ENCODE results near the gene ALDH18A1. TPM values are rescaled to one million over a fixed set of nuclear protein-coding genes. Genes with fewer than 3 reads are reported as not detected.

The ALDH18A1 gene
- total and polyA plus RNA-seq, 2 donors (not counting 1 experiment from before 2014, with no cell fraction given) = 12.4 to 27.6 TPM

DNA sequence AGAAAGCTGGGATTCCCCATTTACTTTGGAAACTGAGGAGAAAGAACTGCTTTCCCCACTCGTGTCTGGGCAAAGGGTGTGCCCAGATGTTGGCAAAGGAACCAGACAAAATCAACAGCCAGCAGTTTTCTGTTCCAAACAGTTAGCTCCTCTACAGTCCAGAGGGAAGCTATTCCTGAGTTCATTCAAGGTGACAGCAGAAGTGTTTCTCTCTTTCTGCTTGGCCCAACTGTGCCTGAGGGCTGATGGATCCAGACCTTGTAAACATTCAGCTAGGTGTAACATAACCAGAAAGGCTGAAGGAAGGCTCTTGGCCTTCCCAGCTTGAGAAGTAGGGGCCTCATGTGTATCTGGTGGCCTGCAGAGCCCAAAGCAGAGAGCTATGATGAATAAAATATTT lies 7.0 kb upstream of the ALDH18A1 start:
- no peak overlapping the region for H3K4me2 ChIP-seq (replicated peaks; ENCODE audit: low read depth, low read length, poor library complexity, severe bottlenecking)
- no peaks in the 10 kb centered on the region for H3K27me3 Mint-ChIP-seq
- H3K36me3 ChIP-seq (replicated peaks in 1 of 2; ENCODE audit: control extremely low read depth in 1 of 2, control insufficient read depth in 1 of 2, extremely low read depth in 1 of 2, insufficient read depth in 2 of 2, low read length in 1 of 2) = peaks cover 3 to 5% of the 10 kb centered on the region in 2 experiments
- ChIA-PET CTCF (interaction anchor here (0.7 to 1.4 kb wide), 2 partner anchors 202 to 993 kb away, joined by 3 read pairs; no protein-coding TSS in a partner anchor), POLR2A (no interaction called here)
- H3K27ac Mint-ChIP-seq = no peak overlapping the region
- H3K9me3 ChIP-seq (ENCODE audit: control extremely low read depth in 1 of 3, control insufficient read depth in 2 of 3, insufficient read depth in 1 of 3, low read length in 2 of 3) = no peaks in the 10 kb centered on the region
- H2AFZ ChIP-seq (ENCODE audit: insufficient read depth, low read depth, low read length, poor library complexity, severe bottlenecking) = no peak overlapping the region
- H3K4me3 Mint-ChIP-seq = no peak overlapping the region
- ATAC-seq (ENCODE audit: low read depth) (no peak), DNase-seq (no peak)
- H3K79me2 ChIP-seq (ENCODE audit: control insufficient read depth, insufficient read depth, low read length) = no peaks in the 10 kb centered on the region
- no peaks in the 10 kb centered on the region for H3K27me3 ChIP-seq (replicated peaks in 1 of 4; ENCODE audit: control extremely low read depth in 1 of 4, control insufficient read depth in 3 of 4, insufficient read depth in 4 of 4, low read length in 3 of 4)
- no peak overlapping the region for H3K9ac ChIP-seq (ENCODE audit: low read length)
- H3K4me1 ChIP-seq (ENCODE audit: control insufficient read depth in 2 of 2, insufficient read depth in 2 of 2, low read length in 2 of 2) = no peaks in the 10 kb centered on the region
- no peak overlapping the region for H3K4me3 ChIP-seq (ENCODE audit: control extremely low read depth in 1 of 5, extremely low read depth in 1 of 5, insufficient read depth in 1 of 5, low read depth in 2 of 5, low read length in 4 of 5)
- H3K27ac ChIP-seq (ENCODE audit: low read length in 2 of 2) = no peak overlapping the region
- intact Hi-C loops (cut with micrococcal nuclease) = no loop called here
- H3K4me1 Mint-ChIP-seq = no peaks in the 10 kb centered on the region
- no peaks in the 10 kb centered on the region for H3K9me3 Mint-ChIP-seq (ENCODE audit: insufficient read depth)
- WGBS (ENCODE audit: insufficient coverage) = 82% methylated on average over 1 of the region's 1 CpG
- TF ChIP-seq, protein P1, sequence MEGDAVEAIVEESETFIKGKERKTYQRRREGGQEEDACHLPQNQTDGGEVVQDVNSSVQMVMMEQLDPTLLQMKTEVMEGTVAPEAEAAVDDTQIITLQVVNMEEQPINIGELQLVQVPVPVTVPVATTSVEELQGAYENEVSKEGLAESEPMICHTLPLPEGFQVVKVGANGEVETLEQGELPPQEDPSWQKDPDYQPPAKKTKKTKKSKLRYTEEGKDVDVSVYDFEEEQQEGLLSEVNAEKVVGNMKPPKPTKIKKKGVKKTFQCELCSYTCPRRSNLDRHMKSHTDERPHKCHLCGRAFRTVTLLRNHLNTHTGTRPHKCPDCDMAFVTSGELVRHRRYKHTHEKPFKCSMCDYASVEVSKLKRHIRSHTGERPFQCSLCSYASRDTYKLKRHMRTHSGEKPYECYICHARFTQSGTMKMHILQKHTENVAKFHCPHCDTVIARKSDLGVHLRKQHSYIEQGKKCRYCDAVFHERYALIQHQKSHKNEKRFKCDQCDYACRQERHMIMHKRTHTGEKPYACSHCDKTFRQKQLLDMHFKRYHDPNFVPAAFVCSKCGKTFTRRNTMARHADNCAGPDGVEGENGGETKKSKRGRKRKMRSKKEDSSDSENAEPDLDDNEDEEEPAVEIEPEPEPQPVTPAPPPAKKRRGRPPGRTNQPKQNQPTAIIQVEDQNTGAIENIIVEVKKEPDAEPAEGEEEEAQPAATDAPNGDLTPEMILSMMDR (IDR thresholded peaks at IDR 0.05) = no peak
- TF ChIP-seq EZH2 (IDR thresholded peaks at IDR 0.05; ENCODE audit: borderline replicate concordance, insufficient read depth, low read depth, low read length, poor library complexity, severe bottlenecking) = no peak
- no peaks in the 10 kb centered on the region for H4K20me1 ChIP-seq (ENCODE audit: control insufficient read depth, insufficient read depth, low read length, poor library complexity, severe bottlenecking)

DNA sequence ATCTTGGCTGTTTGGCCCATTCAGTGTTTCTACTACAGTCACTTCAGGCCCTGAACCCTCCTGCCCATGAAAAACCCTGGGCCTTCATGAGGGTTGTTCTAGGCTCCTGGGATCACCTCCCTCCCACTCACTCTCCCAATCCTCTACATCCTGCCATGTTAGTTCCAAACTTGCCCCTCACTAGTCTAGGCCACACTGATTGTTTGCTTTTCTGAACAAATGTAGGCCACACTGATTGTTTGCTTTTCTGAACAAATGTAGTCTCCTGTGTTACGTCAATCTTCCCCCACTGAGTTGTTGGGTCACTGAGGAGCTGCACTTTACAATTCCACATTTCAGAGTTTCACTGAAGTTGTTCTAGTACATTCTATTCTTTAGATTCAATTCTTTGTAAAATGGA lies 5.3 kb upstream of the ALDH18A1 start:
- no peak overlapping the region for H3K4me3 Mint-ChIP-seq

More for the DNA sequence above, 5.3 kb upstream of the ALDH18A1 start:
- ChIA-PET CTCF (no interaction called here), POLR2A (no interaction called here)
- ATAC-seq (ENCODE audit: low read depth) (no peak), DNase-seq (no peak)
- Histone ChIP-seq H3K79me2 (ENCODE audit: control insufficient read depth, insufficient read depth, low read length) (no peaks in the 10 kb centered on the region), H3K4me3 (ENCODE audit: control extremely low read depth in 1 of 5, extremely low read depth in 1 of 5, insufficient read depth in 1 of 5, low read depth in 2 of 5, low read length in 4 of 5) (no peak overlapping the region), H3K9me3 (ENCODE audit: control extremely low read depth in 1 of 3, control insufficient read depth in 2 of 3, insufficient read depth in 1 of 3, low read length in 2 of 3) (no peaks in the 10 kb centered on the region), H3K4me1 (ENCODE audit: control insufficient read depth in 2 of 2, insufficient read depth in 2 of 2, low read length in 2 of 2) (peaks cover 0 to 5% of the 10 kb centered on the region in 2 donors), H3K4me2 (replicated peaks; ENCODE audit: low read depth, low read length, poor library complexity, severe bottlenecking) (no peak overlapping the region), H3K27me3 (replicated peaks in 1 of 4; ENCODE audit: control extremely low read depth in 1 of 4, control insufficient read depth in 3 of 4, insufficient read depth in 4 of 4, low read length in 3 of 4) (no peaks in the 10 kb centered on the region), H3K36me3 (replicated peaks in 1 of 2; ENCODE audit: control extremely low read depth in 1 of 2, control insufficient read depth in 1 of 2, extremely low read depth in 1 of 2, insufficient read depth in 2 of 2, low read length in 1 of 2) (peaks cover 3 to 5% of the 10 kb centered on the region in 2 experiments), H3K27ac (ENCODE audit: low read length in 2 of 2) (no peak overlapping the region), H4K20me1 (ENCODE audit: control insufficient read depth, insufficient read depth, low read length, poor library complexity, severe bottlenecking) (no peaks in the 10 kb centered on the region), H3K9ac (ENCODE audit: low read length) (no peak overlapping the region), H2AFZ (ENCODE audit: insufficient read depth, low read depth, low read length, poor library complexity, severe bottlenecking) (no peak overlapping the region)
- H3K4me1 Mint-ChIP-seq = peaks cover 3% of the 10 kb centered on the region
- WGBS (ENCODE audit: insufficient coverage) = no CpG with 5 or more reads among the region's 1 CpG
- H3K27me3 Mint-ChIP-seq = no peaks in the 10 kb centered on the region
- intact Hi-C loops (cut with micrococcal nuclease) = no loop called here
- TF ChIP-seq, protein P1 (IDR thresholded peaks at IDR 0.05) = no peak
- no peak for TF ChIP-seq EZH2 (IDR thresholded peaks at IDR 0.05; ENCODE audit: borderline replicate concordance, insufficient read depth, low read depth, low read length, poor library complexity, severe bottlenecking)
- no peaks in the 10 kb centered on the region for H3K9me3 Mint-ChIP-seq (ENCODE audit: insufficient read depth)
- H3K27ac Mint-ChIP-seq = no peak overlapping the region

Data from B cell (primary cell).